ENCODE data around the gene MSI1. TPM values are rescaled to one million over a fixed set of nuclear protein-coding genes. Genes with fewer than 3 reads are reported as not detected.

The MSI1 gene
- total and polyA plus RNA-seq, 3 donors from 2014 or later, result 7.4 to 25.1 (median 14.8) TPM

- H3K4me3 ChIP-seq, result peak overlapping the region in 1 of 2 donors; percentile 34
- WGBS, 2 donors, result 44 to 53% methylated on average over 9 to 10 of the region's 10 CpGs
- no peaks in the 10 kb centered on the region for H3K9me3 ChIP-seq
- no peaks in the 10 kb centered on the region for H3K36me3 ChIP-seq (ENCODE audit: low read depth, missing control alignments)
- H3K4me1 ChIP-seq, result peaks cover 5% of the 10 kb centered on the region
- H3K27me3 ChIP-seq, result no peaks in the 10 kb centered on the region
- TF ChIP-seq CTCF (IDR thresholded peaks at IDR 0.05) (no peak), POLR2A (IDR thresholded peaks at IDR 0.05) (no peak)
- no peak overlapping the region for H3K27ac ChIP-seq
- no peak for DNase-seq
- intact Hi-C loops (cut with DNase I; ENCODE audit: low total_unique reads), result loop anchor here (10.0 kb wide), 1 partner anchor 57 kb away; no protein-coding TSS in a partner anchor
Observed at GRCh38 chr12:120367233-120367923, 1.6 kb downstream of the MSI1 start.

- no peak for DNase-seq
- Histone ChIP-seq H3K4me1 (peaks cover 9% of the 10 kb centered on the region), H3K9me3 (no peaks in the 10 kb centered on the region), H3K36me3 (ENCODE audit: low read depth, missing control alignments) (no peaks in the 10 kb centered on the region), H3K27ac (no peak overlapping the region), H3K27me3 (no peaks in the 10 kb centered on the region), H3K4me3 (no peak overlapping the region)
- intact Hi-C loops (cut with DNase I; ENCODE audit: low total_unique reads), result loop anchor here (10.0 kb wide), 1 partner anchor 58 kb away; no protein-coding TSS in a partner anchor
- 62 to 63% methylated on average over 7 of the region's 7 CpGs for WGBS, 2 donors
- no peak for TF ChIP-seq POLR2A (IDR thresholded peaks at IDR 0.05)
Observed at GRCh38 chr12:120366845-120367232, 2.1 kb downstream of the MSI1 start.

- WGBS, 2 donors, result 90 to 91% methylated on average over 7 of the region's 7 CpGs
- Histone ChIP-seq H3K4me1 (peaks cover 14% of the 10 kb centered on the region), H3K27me3 (no peaks in the 10 kb centered on the region), H3K4me3 (no peak overlapping the region), H3K36me3 (ENCODE audit: low read depth, missing control alignments) (no peaks in the 10 kb centered on the region), H3K27ac (no peak overlapping the region), H3K9me3 (no peaks in the 10 kb centered on the region)
- no peak for DNase-seq
- intact Hi-C loops (cut with DNase I; ENCODE audit: low total_unique reads), result loop anchor here (10.0 kb wide), 1 partner anchor 58 kb away; no protein-coding TSS in a partner anchor
- no peak for TF ChIP-seq POLR2A (IDR thresholded peaks at IDR 0.05)
- no peak for TF ChIP-seq CTCF (IDR thresholded peaks at IDR 0.05)
Observed at GRCh38 chr12:120366341-120366705, 2.6 kb downstream of the MSI1 start.

- no peak for DNase-seq
- no peak for TF ChIP-seq POLR2A (IDR thresholded peaks at IDR 0.05)
- no peak for TF ChIP-seq CTCF (IDR thresholded peaks at IDR 0.05)
- Histone ChIP-seq H3K4me3 (no peak overlapping the region), H3K36me3 (ENCODE audit: low read depth, missing control alignments) (no peaks in the 10 kb centered on the region), H3K9me3 (no peaks in the 10 kb centered on the region), H3K4me1 (peaks cover 16% of the 10 kb centered on the region), H3K27ac (no peak overlapping the region), H3K27me3 (no peaks in the 10 kb centered on the region)
- 63 to 80% methylated on average over 13 of the region's 13 CpGs for WGBS, 2 donors
- intact Hi-C loops (cut with DNase I; ENCODE audit: low total_unique reads), result loop anchor here (10.0 kb wide), 1 partner anchor 59 kb away; no protein-coding TSS in a partner anchor
Observed at GRCh38 chr12:120365675-120366340, 3.2 kb downstream of the MSI1 start.

GRCh38 chr12:120364487-120364886 is 4.5 kb downstream of the MSI1 start:
- Histone ChIP-seq H3K27me3 (no peaks in the 10 kb centered on the region), H3K4me3 (no peak overlapping the region), H3K4me1 (peaks cover 12% of the 10 kb centered on the region), H3K36me3 (ENCODE audit: low read depth, missing control alignments) (no peaks in the 10 kb centered on the region), H3K9me3 (no peaks in the 10 kb centered on the region), H3K27ac (no peak overlapping the region)
- WGBS, 2 donors, result 87 to 90% methylated on average over 5 to 6 of the region's 6 CpGs
- no peak for TF ChIP-seq POLR2A (IDR thresholded peaks at IDR 0.05)
- TF ChIP-seq CTCF (IDR thresholded peaks at IDR 0.05), result no peak
- intact Hi-C loops (cut with DNase I; ENCODE audit: low total_unique reads), result loop anchor here (10.0 kb wide), 1 partner anchor 60 kb away; no protein-coding TSS in a partner anchor
- no peak for DNase-seq
